GM23338 (cell line): Measurements from ENCODE around the gene MELK. TPM values are rescaled to one million over a fixed set of nuclear protein-coding genes. Genes with fewer than 3 reads are reported as not detected.

Source experiments
- ATAC-seq: fragments of 200-7000 bp; cut with Tn5 transposase; 3 replicates; pipeline ENCODE4 v1.9.1; 2020
- DNase-seq: peaks from one replicate; pipeline ENCODE4 v3.0.0-alpha.2; 2015; ENCODE audit warnings: low spot score
- H2AFZ ChIP-seq: fragments of 200-600 bp; sonication (generic); 2 replicates; pipeline ENCODE4 v1.8.0; 2016; ENCODE audit warnings: antibody characterized with exemption, mild to moderate bottlenecking, moderate library complexity
- H3F3A ChIP-seq: fragments of 200-600 bp; sonication (generic); replicated peaks from 2 replicates; pipeline ENCODE4 v1.8.0; 2017; ENCODE audit warnings: antibody characterized with exemption, mixed run types, low read depth
- H3K27ac ChIP-seq: fragments of 200-600 bp; sonication (generic); 2 replicates; pipeline ENCODE4 v1.6.1; 2016; ENCODE audit warnings: low read depth
- H3K27me3 ChIP-seq: fragments of 200-600 bp; sonication (generic); 2 replicates; pipeline ENCODE4 v1.8.0; 2016; ENCODE audit warnings: mild to moderate bottlenecking, mixed run types, moderate library complexity; ENCODE audit not compliant: insufficient read depth
- H3K36me3 ChIP-seq: fragments of 200-600 bp; sonication (generic); 2 replicates; pipeline ENCODE4 v1.8.0; 2016; ENCODE audit warnings: mild to moderate bottlenecking; ENCODE audit not compliant: insufficient read depth
- H3K4me1 ChIP-seq: fragments of 200-600 bp; sonication (generic); 2 replicates; pipeline ENCODE4 v1.8.0; 2016; ENCODE audit warnings: mild to moderate bottlenecking, moderate library complexity; ENCODE audit not compliant: insufficient read depth
- H3K4me2 ChIP-seq: fragments of 200-600 bp; sonication (generic); 2 replicates; pipeline ENCODE4 v1.7.1; 2017; ENCODE audit warnings: mixed run types
- H3K4me3 ChIP-seq: fragments of 200-600 bp; sonication (generic); 2 replicates; pipeline ENCODE4 v1.6.1; 2016; ENCODE audit warnings: mixed run types
- H3K79me2 ChIP-seq: fragments of 200-600 bp; sonication (generic); replicated peaks from 2 replicates; pipeline ENCODE4 v1.8.0; 2017; ENCODE audit warnings: mild to moderate bottlenecking; ENCODE audit not compliant: insufficient read depth
- H3K9me2 ChIP-seq: fragments of 200-600 bp; sonication (generic); 2 replicates; pipeline ENCODE4 v1.8.0; 2017; ENCODE audit not compliant: insufficient read depth
- H4K20me1 ChIP-seq: fragments of 200-600 bp; sonication (generic); replicated peaks from 2 replicates; pipeline ENCODE4 v1.8.0; 2017; ENCODE audit warnings: mild to moderate bottlenecking; ENCODE audit not compliant: insufficient read depth
- H3K27ac Mint-ChIP-seq: 2 replicates; pipeline ENCODE4 v1.8.0; 2020; ENCODE audit warnings: inconsistent platforms, mild to moderate bottlenecking, moderate library complexity, mixed read lengths
- H3K27me3 Mint-ChIP-seq: 3 replicates; pipeline ENCODE4 v1.8.0; 2022; ENCODE audit warnings: low read depth, mild to moderate bottlenecking, moderate library complexity, mixed read lengths, inconsistent platforms; ENCODE audit not compliant: insufficient read depth, poor library complexity
- H3K36me3 Mint-ChIP-seq: 3 replicates; pipeline ENCODE4 v1.8.0; 2021; ENCODE audit warnings: low read depth, mild to moderate bottlenecking, inconsistent platforms, moderate library complexity, mixed read lengths
- H3K4me1 Mint-ChIP-seq: 3 replicates; pipeline ENCODE4 v1.8.0; 2020; ENCODE audit warnings: mild to moderate bottlenecking, inconsistent platforms, mixed read lengths
- H3K4me3 Mint-ChIP-seq: 3 replicates; pipeline ENCODE4 v1.8.0; 2021; ENCODE audit warnings: moderate library complexity, mild to moderate bottlenecking, inconsistent platforms, mixed read lengths
- H3K9me3 Mint-ChIP-seq: 3 replicates; pipeline ENCODE4 v1.8.0; 2020; ENCODE audit warnings: moderate library complexity, mild to moderate bottlenecking, inconsistent platforms, mixed read lengths
- EZH2 ChIP-seq: fragments of 200-600 bp; sonication (generic); IDR thresholded peaks from one replicate; pipeline ENCODE4 v1.8.0; 2017; ENCODE audit warnings: antibody characterized with exemption, mild to moderate bottlenecking, low read depth; ENCODE audit not compliant: unreplicated experiment
- EZH2phosphoT487 ChIP-seq: fragments of 200-600 bp; sonication (generic); IDR thresholded peaks from one replicate; pipeline ENCODE4 v1.8.1; 2018; ENCODE audit warnings: antibody characterized with exemption; ENCODE audit not compliant: unreplicated experiment
- JUNB ChIP-seq: IDR thresholded peaks from one replicate; pipeline ENCODE4 v1.6.1; 2016; ENCODE audit warnings: antibody characterized with exemption; ENCODE audit not compliant: unreplicated experiment
- NANOG ChIP-seq: IDR thresholded peaks from 2 replicates; pipeline ENCODE4 v1.6.1; 2016; ENCODE audit warnings: antibody characterized with exemption, borderline replicate concordance
- POLR2AphosphoS5 ChIP-seq: IDR thresholded peaks from 2 replicates; pipeline ENCODE4 v1.6.1; 2016; ENCODE audit warnings: antibody characterized with exemption, low read depth
- STAT1 ChIP-seq: IDR thresholded peaks from one replicate; pipeline ENCODE4 v1.6.1; 2016; ENCODE audit warnings: antibody characterized with exemption; ENCODE audit not compliant: unreplicated experiment
- ZNF114 ChIP-seq: fragments of 250-450 bp; sonication (Bioruptor Pico); IDR thresholded peaks from 2 replicates; pipeline ENCODE4 v1.5.0; 2020; ENCODE audit warnings: mild to moderate bottlenecking, moderate library complexity
- ZNF331 ChIP-seq: fragments of 250-450 bp; sonication (Bioruptor Pico); IDR thresholded peaks from 2 replicates; pipeline ENCODE4 v1.5.0; 2020; ENCODE audit warnings: low read depth, mild to moderate bottlenecking, moderate library complexity
- polyA plus RNA-seq: library from polyadenylated mRNA; unstranded; fragments of >200 nt; fragmentation: Nextera tagmentation; extraction: Ambion mirVana; gene quantifications from 2 replicates; pipeline ENCODE4 v1.2.1, GENCODE V29; 2016
- total RNA-seq: library from RNA; depleted of rRNA; stranded (reverse); fragments of >200 nt; shearing (Covaris generic); gene quantifications from 2 replicates; pipeline ENCODE4 v1.2.3, GENCODE V29; 2014
- TF ChIP-seq, protein P1 (sequence below): fragments of 250-450 bp; sonication (Bioruptor Pico); IDR thresholded peaks from 2 replicates; pipeline ENCODE4 v1.5.0; 2020; ENCODE audit warnings: mild to moderate bottlenecking, moderate library complexity
- TF ChIP-seq, protein P2 (sequence below): IDR thresholded peaks from one replicate; pipeline ENCODE4 v1.6.1; 2018; ENCODE audit warnings: antibody characterized with exemption; ENCODE audit not compliant: unreplicated experiment
- TF ChIP-seq, protein P3 (sequence below): IDR thresholded peaks from 2 replicates; pipeline ENCODE4 v1.6.1; 2016; ENCODE audit warnings: antibody characterized with exemption
- TF ChIP-seq, protein P4 (sequence below), 2 experiments: fragments of 200-600 bp in 1 of 2; sonication (generic) in 1 of 2; conservative IDR thresholded peaks; 2 replicates each; pipeline versions ENCODE4 v1.5.1 to v1.6.1; 2016 to 2017; ENCODE audit warnings: antibody characterized with exemption in 2 of 2, low read depth in 2 of 2, mild to moderate bottlenecking in 2 of 2, moderate library complexity in 1 of 2

MELK gene
- total and polyA plus RNA-seq, 2 experiments from 2014 or later, result 37.2 to 55.7 TPM

DNA sequence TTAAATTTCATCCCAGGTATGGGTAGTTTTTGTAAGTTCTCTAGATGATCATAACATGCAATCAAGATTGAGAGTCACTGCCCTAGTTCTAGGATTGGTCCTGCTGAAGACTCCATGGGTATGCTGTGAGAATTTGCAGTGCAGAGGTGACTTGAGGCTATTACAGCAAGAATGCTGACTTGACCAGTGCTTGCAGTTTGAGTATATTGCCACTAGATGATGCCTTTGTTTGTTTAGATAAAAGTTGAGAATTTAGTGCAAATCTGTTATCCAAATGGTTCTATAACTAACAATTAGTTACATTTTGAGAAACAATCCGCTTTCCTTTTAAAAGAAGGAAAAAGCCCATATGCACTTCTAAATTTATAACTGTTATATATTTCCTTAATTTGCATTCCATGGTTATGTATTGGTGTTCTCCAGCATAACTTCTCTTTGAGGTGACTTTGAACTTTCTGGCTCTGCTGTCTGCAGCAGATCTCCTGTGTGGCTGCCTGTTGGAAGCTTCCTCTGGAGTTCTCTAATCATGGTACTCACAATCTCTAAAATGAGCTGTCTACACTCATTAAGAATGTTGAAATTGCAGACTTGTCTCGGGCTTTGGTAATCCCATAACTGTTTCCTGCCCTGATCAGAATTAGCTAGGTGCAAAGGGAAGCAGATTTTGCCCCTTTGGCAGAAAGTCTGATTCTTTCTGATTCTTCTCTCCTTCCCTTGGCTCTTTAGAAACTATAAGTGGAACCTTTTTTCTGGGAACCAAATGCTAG is 24.9 kb downstream of the MELK start (continued):
- TF ChIP-seq, protein P1, sequence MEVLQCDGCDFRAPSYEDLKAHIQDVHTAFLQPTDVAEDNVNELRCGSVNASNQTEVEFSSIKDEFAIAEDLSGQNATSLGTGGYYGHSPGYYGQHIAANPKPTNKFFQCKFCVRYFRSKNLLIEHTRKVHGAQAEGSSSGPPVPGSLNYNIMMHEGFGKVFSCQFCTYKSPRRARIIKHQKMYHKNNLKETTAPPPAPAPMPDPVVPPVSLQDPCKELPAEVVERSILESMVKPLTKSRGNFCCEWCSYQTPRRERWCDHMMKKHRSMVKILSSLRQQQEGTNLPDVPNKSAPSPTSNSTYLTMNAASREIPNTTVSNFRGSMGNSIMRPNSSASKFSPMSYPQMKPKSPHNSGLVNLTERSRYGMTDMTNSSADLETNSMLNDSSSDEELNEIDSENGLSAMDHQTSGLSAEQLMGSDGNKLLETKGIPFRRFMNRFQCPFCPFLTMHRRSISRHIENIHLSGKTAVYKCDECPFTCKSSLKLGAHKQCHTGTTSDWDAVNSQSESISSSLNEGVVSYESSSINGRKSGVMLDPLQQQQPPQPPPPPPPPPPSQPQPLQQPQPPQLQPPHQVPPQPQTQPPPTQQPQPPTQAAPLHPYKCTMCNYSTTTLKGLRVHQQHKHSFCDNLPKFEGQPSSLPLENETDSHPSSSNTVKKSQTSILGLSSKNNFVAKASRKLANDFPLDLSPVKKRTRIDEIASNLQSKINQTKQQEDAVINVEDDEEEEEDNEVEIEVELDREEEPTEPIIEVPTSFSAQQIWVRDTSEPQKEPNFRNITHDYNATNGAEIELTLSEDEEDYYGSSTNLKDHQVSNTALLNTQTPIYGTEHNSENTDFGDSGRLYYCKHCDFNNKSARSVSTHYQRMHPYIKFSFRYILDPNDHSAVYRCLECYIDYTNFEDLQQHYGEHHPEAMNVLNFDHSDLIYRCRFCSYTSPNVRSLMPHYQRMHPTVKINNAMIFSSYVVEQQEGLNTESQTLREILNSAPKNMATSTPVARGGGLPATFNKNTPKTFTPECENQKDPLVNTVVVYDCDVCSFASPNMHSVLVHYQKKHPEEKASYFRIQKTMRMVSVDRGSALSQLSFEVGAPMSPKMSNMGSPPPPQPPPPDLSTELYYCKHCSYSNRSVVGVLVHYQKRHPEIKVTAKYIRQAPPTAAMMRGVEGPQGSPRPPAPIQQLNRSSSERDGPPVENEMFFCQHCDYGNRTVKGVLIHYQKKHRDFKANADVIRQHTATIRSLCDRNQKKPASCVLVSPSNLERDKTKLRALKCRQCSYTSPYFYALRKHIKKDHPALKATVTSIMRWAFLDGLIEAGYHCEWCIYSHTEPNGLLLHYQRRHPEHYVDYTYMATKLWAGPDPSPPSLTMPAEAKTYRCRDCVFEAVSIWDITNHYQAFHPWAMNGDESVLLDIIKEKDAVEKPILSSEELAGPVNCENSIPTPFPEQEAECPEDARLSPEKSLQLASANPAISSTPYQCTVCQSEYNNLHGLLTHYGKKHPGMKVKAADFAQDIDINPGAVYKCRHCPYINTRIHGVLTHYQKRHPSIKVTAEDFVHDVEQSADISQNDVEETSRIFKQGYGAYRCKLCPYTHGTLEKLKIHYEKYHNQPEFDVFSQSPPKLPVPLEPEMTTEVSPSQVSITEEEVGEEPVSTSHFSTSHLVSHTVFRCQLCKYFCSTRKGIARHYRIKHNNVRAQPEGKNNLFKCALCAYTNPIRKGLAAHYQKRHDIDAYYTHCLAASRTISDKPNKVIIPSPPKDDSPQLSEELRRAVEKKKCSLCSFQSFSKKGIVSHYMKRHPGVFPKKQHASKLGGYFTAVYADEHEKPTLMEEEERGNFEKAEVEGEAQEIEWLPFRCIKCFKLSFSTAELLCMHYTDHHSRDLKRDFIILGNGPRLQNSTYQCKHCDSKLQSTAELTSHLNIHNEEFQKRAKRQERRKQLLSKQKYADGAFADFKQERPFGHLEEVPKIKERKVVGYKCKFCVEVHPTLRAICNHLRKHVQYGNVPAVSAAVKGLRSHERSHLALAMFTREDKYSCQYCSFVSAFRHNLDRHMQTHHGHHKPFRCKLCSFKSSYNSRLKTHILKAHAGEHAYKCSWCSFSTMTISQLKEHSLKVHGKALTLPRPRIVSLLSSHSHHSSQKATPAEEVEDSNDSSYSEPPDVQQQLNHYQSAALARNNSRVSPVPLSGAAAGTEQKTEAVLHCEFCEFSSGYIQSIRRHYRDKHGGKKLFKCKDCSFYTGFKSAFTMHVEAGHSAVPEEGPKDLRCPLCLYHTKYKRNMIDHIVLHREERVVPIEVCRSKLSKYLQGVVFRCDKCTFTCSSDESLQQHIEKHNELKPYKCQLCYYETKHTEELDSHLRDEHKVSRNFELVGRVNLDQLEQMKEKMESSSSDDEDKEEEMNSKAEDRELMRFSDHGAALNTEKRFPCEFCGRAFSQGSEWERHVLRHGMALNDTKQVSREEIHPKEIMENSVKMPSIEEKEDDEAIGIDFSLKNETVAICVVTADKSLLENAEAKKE (CRISPR knock-in tag), result no peak

DNA sequence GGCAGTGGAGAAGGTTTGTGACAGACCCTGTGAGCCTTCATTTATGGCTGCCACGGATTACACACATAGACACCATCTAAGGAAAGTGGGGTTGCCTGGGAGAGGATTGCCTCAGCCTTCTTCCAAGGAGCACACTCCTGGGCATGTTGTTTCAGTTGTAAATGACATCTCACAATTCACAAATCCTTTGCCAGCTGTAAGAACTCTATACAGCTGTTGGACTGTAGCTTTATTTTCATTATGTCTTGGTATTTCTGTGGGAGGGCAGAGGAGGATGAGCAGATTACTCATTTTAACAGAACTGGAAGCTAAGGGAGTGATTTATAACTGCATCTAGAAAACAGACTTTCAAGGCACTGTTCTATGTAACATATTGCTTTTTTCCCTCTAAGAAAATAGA is 25.6 kb downstream of the MELK start:
- ATAC-seq, result no peak
- Histone ChIP-seq H3K36me3 (peaks cover 41% of the 10 kb centered on the region), H3K4me2 (no peak overlapping the region), H3K27ac (no peak overlapping the region), H3K4me3 (no peak overlapping the region), H3K9me2 (no peaks in the 10 kb centered on the region), H4K20me1 (peaks cover 13% of the 10 kb centered on the region), H3K27me3 (no peaks in the 10 kb centered on the region), H3K79me2 (0 out of 2 replicates have a peak, but pooled peaks cover 2% of the 10 kb centered on the region), H3F3A (0 out of 2 replicates have a peak, but pooled peaks cover 2% of the 10 kb centered on the region), H3K4me1 (no peaks in the 10 kb centered on the region), H2AFZ (no peak overlapping the region)
- no peaks in the 10 kb centered on the region for H3K4me1 Mint-ChIP-seq
- no peak overlapping the region for H3K27ac Mint-ChIP-seq
- H3K9me3 Mint-ChIP-seq, result no peaks in the 10 kb centered on the region; the same call in 2 of the 3 replicates
- no peaks in the 10 kb centered on the region for H3K27me3 Mint-ChIP-seq
- DNase-seq, result no peak
- H3K4me3 Mint-ChIP-seq, result no peak overlapping the region
- peaks cover 68% of the 10 kb centered on the region for H3K36me3 Mint-ChIP-seq
- TF ChIP-seq NANOG (no peak), EZH2 (no peak), ZNF331 (no peak), EZH2phosphoT487 (no peak), ZNF114 (no peak), JUNB (no peak), STAT1 (no peak), POLR2AphosphoS5 (no peak)
- TF ChIP-seq, protein P2, sequence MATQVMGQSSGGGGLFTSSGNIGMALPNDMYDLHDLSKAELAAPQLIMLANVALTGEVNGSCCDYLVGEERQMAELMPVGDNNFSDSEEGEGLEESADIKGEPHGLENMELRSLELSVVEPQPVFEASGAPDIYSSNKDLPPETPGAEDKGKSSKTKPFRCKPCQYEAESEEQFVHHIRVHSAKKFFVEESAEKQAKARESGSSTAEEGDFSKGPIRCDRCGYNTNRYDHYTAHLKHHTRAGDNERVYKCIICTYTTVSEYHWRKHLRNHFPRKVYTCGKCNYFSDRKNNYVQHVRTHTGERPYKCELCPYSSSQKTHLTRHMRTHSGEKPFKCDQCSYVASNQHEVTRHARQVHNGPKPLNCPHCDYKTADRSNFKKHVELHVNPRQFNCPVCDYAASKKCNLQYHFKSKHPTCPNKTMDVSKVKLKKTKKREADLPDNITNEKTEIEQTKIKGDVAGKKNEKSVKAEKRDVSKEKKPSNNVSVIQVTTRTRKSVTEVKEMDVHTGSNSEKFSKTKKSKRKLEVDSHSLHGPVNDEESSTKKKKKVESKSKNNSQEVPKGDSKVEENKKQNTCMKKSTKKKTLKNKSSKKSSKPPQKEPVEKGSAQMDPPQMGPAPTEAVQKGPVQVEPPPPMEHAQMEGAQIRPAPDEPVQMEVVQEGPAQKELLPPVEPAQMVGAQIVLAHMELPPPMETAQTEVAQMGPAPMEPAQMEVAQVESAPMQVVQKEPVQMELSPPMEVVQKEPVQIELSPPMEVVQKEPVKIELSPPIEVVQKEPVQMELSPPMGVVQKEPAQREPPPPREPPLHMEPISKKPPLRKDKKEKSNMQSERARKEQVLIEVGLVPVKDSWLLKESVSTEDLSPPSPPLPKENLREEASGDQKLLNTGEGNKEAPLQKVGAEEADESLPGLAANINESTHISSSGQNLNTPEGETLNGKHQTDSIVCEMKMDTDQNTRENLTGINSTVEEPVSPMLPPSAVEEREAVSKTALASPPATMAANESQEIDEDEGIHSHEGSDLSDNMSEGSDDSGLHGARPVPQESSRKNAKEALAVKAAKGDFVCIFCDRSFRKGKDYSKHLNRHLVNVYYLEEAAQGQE, result no peak
- TF ChIP-seq, protein P3, sequence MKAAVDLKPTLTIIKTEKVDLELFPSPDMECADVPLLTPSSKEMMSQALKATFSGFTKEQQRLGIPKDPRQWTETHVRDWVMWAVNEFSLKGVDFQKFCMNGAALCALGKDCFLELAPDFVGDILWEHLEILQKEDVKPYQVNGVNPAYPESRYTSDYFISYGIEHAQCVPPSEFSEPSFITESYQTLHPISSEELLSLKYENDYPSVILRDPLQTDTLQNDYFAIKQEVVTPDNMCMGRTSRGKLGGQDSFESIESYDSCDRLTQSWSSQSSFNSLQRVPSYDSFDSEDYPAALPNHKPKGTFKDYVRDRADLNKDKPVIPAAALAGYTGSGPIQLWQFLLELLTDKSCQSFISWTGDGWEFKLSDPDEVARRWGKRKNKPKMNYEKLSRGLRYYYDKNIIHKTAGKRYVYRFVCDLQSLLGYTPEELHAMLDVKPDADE, result no peak
- TF ChIP-seq, protein P4, sequence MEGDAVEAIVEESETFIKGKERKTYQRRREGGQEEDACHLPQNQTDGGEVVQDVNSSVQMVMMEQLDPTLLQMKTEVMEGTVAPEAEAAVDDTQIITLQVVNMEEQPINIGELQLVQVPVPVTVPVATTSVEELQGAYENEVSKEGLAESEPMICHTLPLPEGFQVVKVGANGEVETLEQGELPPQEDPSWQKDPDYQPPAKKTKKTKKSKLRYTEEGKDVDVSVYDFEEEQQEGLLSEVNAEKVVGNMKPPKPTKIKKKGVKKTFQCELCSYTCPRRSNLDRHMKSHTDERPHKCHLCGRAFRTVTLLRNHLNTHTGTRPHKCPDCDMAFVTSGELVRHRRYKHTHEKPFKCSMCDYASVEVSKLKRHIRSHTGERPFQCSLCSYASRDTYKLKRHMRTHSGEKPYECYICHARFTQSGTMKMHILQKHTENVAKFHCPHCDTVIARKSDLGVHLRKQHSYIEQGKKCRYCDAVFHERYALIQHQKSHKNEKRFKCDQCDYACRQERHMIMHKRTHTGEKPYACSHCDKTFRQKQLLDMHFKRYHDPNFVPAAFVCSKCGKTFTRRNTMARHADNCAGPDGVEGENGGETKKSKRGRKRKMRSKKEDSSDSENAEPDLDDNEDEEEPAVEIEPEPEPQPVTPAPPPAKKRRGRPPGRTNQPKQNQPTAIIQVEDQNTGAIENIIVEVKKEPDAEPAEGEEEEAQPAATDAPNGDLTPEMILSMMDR (conservative IDR thresholded peaks at IDR 0.05; ENCODE audit: low read depth in 2 of 2), result no peak
